HEK293 (cell line): ENCODE measurements around the gene AEBP2.

Experiments
- CTCF ChIP-seq: fragments of 450-650 bp; formaldehyde crosslinking; IDR thresholded peaks from 2 replicates; pipeline ENCODE4 v1.5.1; 2016; ENCODE audit warnings: missing biosample characterization, missing genetic modification characterization
- GFI1B ChIP-seq: fragments of 450-650 bp; formaldehyde crosslinking; IDR thresholded peaks from 2 replicates; pipeline ENCODE4 v1.5.1; 2016; ENCODE audit warnings: missing biosample characterization, missing genetic modification characterization
- ZBTB48 ChIP-seq: fragments of 450-650 bp; formaldehyde crosslinking; IDR thresholded peaks from 2 replicates; pipeline ENCODE4 v1.5.1; 2016; ENCODE audit warnings: missing biosample characterization, missing genetic modification characterization
- ZFP37 ChIP-seq: fragments of 450-650 bp; formaldehyde crosslinking; IDR thresholded peaks from 2 replicates; pipeline ENCODE4 v1.5.1; 2016; ENCODE audit warnings: missing biosample characterization, missing genetic modification characterization
- ZFP69B ChIP-seq: fragments of 450-650 bp; formaldehyde crosslinking; IDR thresholded peaks from 2 replicates; pipeline ENCODE4 v1.5.1; 2016; ENCODE audit warnings: missing biosample characterization, missing genetic modification characterization

- TF ChIP-seq CTCF (tag by site-specific recombination) (no peak), ZFP37 (tag by site-specific recombination) (no peak), ZBTB48 (tag by site-specific recombination) (no peak), ZFP69B (no peak), GFI1B (tag by site-specific recombination) (no peak)
Observed at GRCh38 chr12:19440916-19441315, 1.6 kb downstream of the AEBP2 start.
